ENCODE results near the gene SCRN1.

DNA sequence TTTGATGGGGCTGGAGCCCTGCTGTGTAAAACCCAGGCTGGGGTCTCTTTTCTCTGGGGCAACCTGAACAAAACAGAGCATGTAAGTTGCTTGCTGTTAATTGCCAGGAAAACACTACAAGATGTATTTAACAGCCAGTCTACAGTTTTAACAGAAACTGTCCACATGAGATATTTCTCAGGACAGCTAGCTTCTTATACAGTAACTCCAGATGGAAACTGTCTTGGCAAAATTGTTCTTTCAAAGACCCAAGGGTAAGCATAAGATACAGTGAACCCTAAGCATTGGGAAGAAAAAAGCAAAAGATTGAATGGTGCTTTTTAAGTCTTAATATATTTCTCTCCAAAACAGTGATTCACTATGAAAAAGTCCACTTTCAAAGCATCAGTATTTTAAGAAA is 28.9 kb upstream of the SCRN1 start:
- TF ChIP-seq, protein P1, sequence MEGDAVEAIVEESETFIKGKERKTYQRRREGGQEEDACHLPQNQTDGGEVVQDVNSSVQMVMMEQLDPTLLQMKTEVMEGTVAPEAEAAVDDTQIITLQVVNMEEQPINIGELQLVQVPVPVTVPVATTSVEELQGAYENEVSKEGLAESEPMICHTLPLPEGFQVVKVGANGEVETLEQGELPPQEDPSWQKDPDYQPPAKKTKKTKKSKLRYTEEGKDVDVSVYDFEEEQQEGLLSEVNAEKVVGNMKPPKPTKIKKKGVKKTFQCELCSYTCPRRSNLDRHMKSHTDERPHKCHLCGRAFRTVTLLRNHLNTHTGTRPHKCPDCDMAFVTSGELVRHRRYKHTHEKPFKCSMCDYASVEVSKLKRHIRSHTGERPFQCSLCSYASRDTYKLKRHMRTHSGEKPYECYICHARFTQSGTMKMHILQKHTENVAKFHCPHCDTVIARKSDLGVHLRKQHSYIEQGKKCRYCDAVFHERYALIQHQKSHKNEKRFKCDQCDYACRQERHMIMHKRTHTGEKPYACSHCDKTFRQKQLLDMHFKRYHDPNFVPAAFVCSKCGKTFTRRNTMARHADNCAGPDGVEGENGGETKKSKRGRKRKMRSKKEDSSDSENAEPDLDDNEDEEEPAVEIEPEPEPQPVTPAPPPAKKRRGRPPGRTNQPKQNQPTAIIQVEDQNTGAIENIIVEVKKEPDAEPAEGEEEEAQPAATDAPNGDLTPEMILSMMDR (IDR thresholded peaks at IDR 0.05) = no peak
- no peak for TF ChIP-seq POLR2A (IDR thresholded peaks at IDR 0.05)
